Measurements from ENCODE around the gene TCHP. TPM values are rescaled to one million over a fixed set of nuclear protein-coding genes. Genes with fewer than 3 reads are reported as not detected.

TCHP gene
- total and polyA plus RNA-seq, 12 donors, result 7.0 to 14.1 (median 9.1) TPM

- Histone ChIP-seq H3K27ac (no peak overlapping the region), H3K9me3 (no peaks in the 10 kb centered on the region), H3K36me3 (peaks cover 0 to 14% (median 4%) of the 10 kb centered on the region in 9 donors), H3K27me3 (no peaks in the 10 kb centered on the region), H3K4me1 (peaks cover 0 to 34% (median 11%) of the 10 kb centered on the region in 9 donors), H3K4me3 (no peak overlapping the region)
- 76 to 78% methylated on average over 7 of the region's 7 CpGs for WGBS, 2 donors
- no peak for ATAC-seq
- intact Hi-C loops (cut with DNase I), result loop anchor here in 1 of 10 donors (10.0 kb wide), 1 partner anchor 277 kb away; no protein-coding TSS in a partner anchor
- no peak for DNase-seq
- TF ChIP-seq, protein P1, sequence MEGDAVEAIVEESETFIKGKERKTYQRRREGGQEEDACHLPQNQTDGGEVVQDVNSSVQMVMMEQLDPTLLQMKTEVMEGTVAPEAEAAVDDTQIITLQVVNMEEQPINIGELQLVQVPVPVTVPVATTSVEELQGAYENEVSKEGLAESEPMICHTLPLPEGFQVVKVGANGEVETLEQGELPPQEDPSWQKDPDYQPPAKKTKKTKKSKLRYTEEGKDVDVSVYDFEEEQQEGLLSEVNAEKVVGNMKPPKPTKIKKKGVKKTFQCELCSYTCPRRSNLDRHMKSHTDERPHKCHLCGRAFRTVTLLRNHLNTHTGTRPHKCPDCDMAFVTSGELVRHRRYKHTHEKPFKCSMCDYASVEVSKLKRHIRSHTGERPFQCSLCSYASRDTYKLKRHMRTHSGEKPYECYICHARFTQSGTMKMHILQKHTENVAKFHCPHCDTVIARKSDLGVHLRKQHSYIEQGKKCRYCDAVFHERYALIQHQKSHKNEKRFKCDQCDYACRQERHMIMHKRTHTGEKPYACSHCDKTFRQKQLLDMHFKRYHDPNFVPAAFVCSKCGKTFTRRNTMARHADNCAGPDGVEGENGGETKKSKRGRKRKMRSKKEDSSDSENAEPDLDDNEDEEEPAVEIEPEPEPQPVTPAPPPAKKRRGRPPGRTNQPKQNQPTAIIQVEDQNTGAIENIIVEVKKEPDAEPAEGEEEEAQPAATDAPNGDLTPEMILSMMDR (IDR thresholded peaks at IDR 0.05), result no peak
These were observed 28.3 kb upstream of the TCHP start for GRCh38 chr12:109871668-109872314.

GRCh38 chr12:109873653-109874052 lies 26.4 kb upstream of the TCHP start:
- ATAC-seq (no peak), DNase-seq (no peak)
- TF ChIP-seq, protein P1 (IDR thresholded peaks at IDR 0.05), result no peak
- Histone ChIP-seq H3K36me3 (peaks cover 0 to 14% (median 4%) of the 10 kb centered on the region in 9 donors), H3K27ac (no peak overlapping the region), H3K27me3 (no peaks in the 10 kb centered on the region), H3K9me3 (no peaks in the 10 kb centered on the region), H3K4me3 (no peak overlapping the region), H3K4me1 (peaks cover 3 to 45% (median 24%) of the 10 kb centered on the region in 9 donors)
- WGBS, 2 donors, result 91 to 96% methylated on average over 6 of the region's 6 CpGs
- intact Hi-C loops (cut with DNase I), result loop anchor here in 1 of 10 donors (10.0 kb wide), 1 partner anchor 279 kb away; no protein-coding TSS in a partner anchor

- Histone ChIP-seq H3K36me3 (peaks cover 0 to 14% (median 4%) of the 10 kb centered on the region in 9 donors), H3K27me3 (no peaks in the 10 kb centered on the region), H3K27ac (no peak overlapping the region), H3K4me1 (peaks cover 11 to 43% (median 36%) of the 10 kb centered on the region in 9 donors), H3K9me3 (no peaks in the 10 kb centered on the region), H3K4me3 (no peak overlapping the region)
- TF ChIP-seq, protein P1 (IDR thresholded peaks at IDR 0.05), result no peak
- intact Hi-C loops (cut with DNase I), result loop anchor here in 3 of 10 donors (5.0 to 10.0 kb wide), 2 partner anchors 68 to 281 kb away; no protein-coding TSS in a partner anchor
- WGBS, 2 donors, result 79 to 81% methylated on average over 6 of the region's 6 CpGs
- DNase-seq, result no peak
- no peak for ATAC-seq
These were observed 24.4 kb upstream of the TCHP start for GRCh38 chr12:109875572-109876131.

GRCh38 chr12:109876406-109876805 lies 23.7 kb upstream of the TCHP start:
- Histone ChIP-seq H3K27me3 (no peaks in the 10 kb centered on the region), H3K36me3 (peaks cover 0 to 14% (median 4%) of the 10 kb centered on the region in 9 donors), H3K27ac (no peak overlapping the region), H3K9me3 (no peaks in the 10 kb centered on the region), H3K4me1 (peaks cover 11 to 43% (median 36%) of the 10 kb centered on the region in 9 donors), H3K4me3 (no peak overlapping the region)
- ATAC-seq, result no peak
- intact Hi-C loops (cut with DNase I), result loop anchor here in 3 of 10 donors (5.0 to 10.0 kb wide), 2 partner anchors 69 to 282 kb away; no protein-coding TSS in a partner anchor
- TF ChIP-seq, protein P1 (IDR thresholded peaks at IDR 0.05), result no peak
- DNase-seq, result no peak
